MM.1S (cell line): ENCODE measurements around the gene NARF.
"Not testable (repeated sequence)": the region's sequence is repeated elsewhere in the genome, so short reads cannot be mapped to it uniquely, and the experiment has no call there.

Experiments
- EZH2 ChIP-seq: fragments of 300-600 bp; sonication (generic); optimal IDR thresholded peaks from 2 replicates; pipeline ENCODE3; 2017; ENCODE audit warnings: low read depth, mild to moderate bottlenecking, antibody characterized with exemption, low read length, mixed read lengths
- EZH2phosphoT487 ChIP-seq: fragments of 300-600 bp; sonication (generic); IDR thresholded peaks from 2 replicates; pipeline ENCODE4 v1.6.1; 2018; ENCODE audit warnings: antibody characterized with exemption, low read length
- TF ChIP-seq, protein P1 (sequence below): fragments of 300-600 bp; sonication (generic); IDR thresholded peaks from 2 replicates; pipeline ENCODE4 v1.5.1; 2016; ENCODE audit warnings: antibody characterized with exemption, low read length, mixed read lengths

DNA sequence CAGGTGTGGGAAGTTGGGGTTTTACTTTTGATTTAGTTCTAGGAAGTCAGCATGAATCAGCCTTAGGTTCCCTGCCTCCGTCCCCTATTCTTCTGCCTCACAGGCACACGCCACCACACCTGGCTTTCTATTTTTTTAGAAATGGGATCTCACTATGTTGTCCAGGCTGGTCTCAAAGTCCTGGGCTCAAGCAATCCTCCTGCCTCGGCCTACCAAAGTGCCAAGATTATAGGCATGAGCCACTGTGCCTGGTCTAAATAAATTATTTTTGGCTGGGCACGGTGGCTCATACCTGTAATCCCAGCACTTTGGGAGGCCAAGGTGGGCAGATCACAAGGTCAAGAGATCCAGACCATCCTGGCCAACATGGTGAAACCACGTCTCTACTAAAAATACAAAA is 53.1 kb downstream of the NARF start:
- TF ChIP-seq, protein P1, sequence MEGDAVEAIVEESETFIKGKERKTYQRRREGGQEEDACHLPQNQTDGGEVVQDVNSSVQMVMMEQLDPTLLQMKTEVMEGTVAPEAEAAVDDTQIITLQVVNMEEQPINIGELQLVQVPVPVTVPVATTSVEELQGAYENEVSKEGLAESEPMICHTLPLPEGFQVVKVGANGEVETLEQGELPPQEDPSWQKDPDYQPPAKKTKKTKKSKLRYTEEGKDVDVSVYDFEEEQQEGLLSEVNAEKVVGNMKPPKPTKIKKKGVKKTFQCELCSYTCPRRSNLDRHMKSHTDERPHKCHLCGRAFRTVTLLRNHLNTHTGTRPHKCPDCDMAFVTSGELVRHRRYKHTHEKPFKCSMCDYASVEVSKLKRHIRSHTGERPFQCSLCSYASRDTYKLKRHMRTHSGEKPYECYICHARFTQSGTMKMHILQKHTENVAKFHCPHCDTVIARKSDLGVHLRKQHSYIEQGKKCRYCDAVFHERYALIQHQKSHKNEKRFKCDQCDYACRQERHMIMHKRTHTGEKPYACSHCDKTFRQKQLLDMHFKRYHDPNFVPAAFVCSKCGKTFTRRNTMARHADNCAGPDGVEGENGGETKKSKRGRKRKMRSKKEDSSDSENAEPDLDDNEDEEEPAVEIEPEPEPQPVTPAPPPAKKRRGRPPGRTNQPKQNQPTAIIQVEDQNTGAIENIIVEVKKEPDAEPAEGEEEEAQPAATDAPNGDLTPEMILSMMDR = not testable (repeated sequence)
- TF ChIP-seq EZH2, EZH2phosphoT487: not testable (repeated sequence)
